PC-3 (cell line): Measurements from ENCODE around the gene RSAD1. TPM values are rescaled to one million over a fixed set of nuclear protein-coding genes. Genes with fewer than 3 reads are reported as not detected.

Experiments
- ATAC-seq: fragments of 200-7000 bp; cut with Tn5 transposase; 2 replicates; pipeline ENCODE4 v1.9.1; 2020; ENCODE audit warnings: mild to moderate bottlenecking, moderate library complexity
- BruUV-seq: library from RNA; stranded (reverse); fragments of 400-500 nt; replicated peaks from 2 replicates; lab custom pipeline; 2021; lab: Mats Ljungman, UMichigan
- CTCF ChIA-PET: fragments of 300-600 bp; sonication (Branson Sonifier 250); formaldehyde crosslinking; loops from one replicate; lab custom pipeline; 2022; ENCODE audit warnings: antibody characterized with exemption; lab: Charles Lee
- POLR2A ChIA-PET: fragments of 300-600 bp; sonication (Branson Sonifier 250); formaldehyde crosslinking; loops from one replicate; lab custom pipeline; 2022; ENCODE audit warnings: antibody characterized with exemption; ENCODE audit not compliant: unreplicated experiment; lab: Charles Lee
- DNase-seq: peaks from one replicate; pipeline ENCODE4 v3.0.0-alpha.2; 2015
- H2AFZ ChIP-seq: fragments of 300-600 bp; sonication (generic); 2 replicates; pipeline ENCODE4 v1.6.0; 2016; ENCODE audit warnings: antibody characterized with exemption, low read length
- H3F3A ChIP-seq: fragments of 300-600 bp; sonication (generic); one replicate; pipeline ENCODE4 v1.6.0; 2017; ENCODE audit warnings: antibody characterized with exemption, low read length, control low read depth, mild to moderate bottlenecking; ENCODE audit not compliant: unreplicated experiment
- H3K27ac ChIP-seq: fragments of 300-600 bp; sonication (generic); 2 replicates; pipeline ENCODE4 v1.5.1; 2016; ENCODE audit warnings: mild to moderate bottlenecking, low read length
- H3K27me3 ChIP-seq: fragments of 300-600 bp; sonication (generic); 2 replicates; pipeline ENCODE4 v1.6.1; 2016; ENCODE audit warnings: low read length, mixed read lengths
- H3K36me3 ChIP-seq: fragments of 300-600 bp; sonication (generic); 2 replicates; pipeline ENCODE4 v1.6.1; 2016; ENCODE audit warnings: low read depth, mixed run types, low read length, mixed read lengths
- H3K4me1 ChIP-seq: fragments of 300-600 bp; sonication (generic); 2 replicates; pipeline ENCODE4 v1.5.1; 2016; ENCODE audit warnings: low read length; ENCODE audit not compliant: insufficient read depth
- H3K4me2 ChIP-seq: fragments of 300-600 bp; sonication (generic); 2 replicates; pipeline ENCODE4 v1.6.0; 2016; ENCODE audit warnings: low read length
- H3K4me3 ChIP-seq: fragments of 300-600 bp; sonication (generic); 2 replicates; pipeline ENCODE4 v1.5.1; 2016; ENCODE audit warnings: mild to moderate bottlenecking, low read length, mixed read lengths
- H3K79me2 ChIP-seq: fragments of 300-600 bp; sonication (generic); 2 replicates; pipeline ENCODE4 v1.6.1; 2017; ENCODE audit warnings: low read length, mixed read lengths
- H3K9ac ChIP-seq: fragments of 300-600 bp; sonication (generic); 2 replicates; pipeline ENCODE4 v1.6.0; 2016; ENCODE audit warnings: mild to moderate bottlenecking, low read length
- H3K9me2 ChIP-seq: fragments of 300-600 bp; sonication (generic); replicated peaks from 2 replicates; pipeline ENCODE4 v1.6.1; 2016; ENCODE audit warnings: mixed run types, low read length, mixed read lengths
- H3K9me3 ChIP-seq: fragments of 300-600 bp; sonication (generic); 2 replicates; pipeline ENCODE4 v1.6.1; 2016; ENCODE audit warnings: low read length, mixed read lengths
- H4K20me1 ChIP-seq: fragments of 300-600 bp; sonication (generic); 2 replicates; pipeline ENCODE4 v1.6.1; 2016; ENCODE audit warnings: low read length, mixed read lengths
- EZH2 ChIP-seq: fragments of 300-600 bp; sonication (generic); IDR thresholded peaks from one replicate; pipeline ENCODE4 v1.6.1; 2017; ENCODE audit warnings: antibody characterized with exemption, mild to moderate bottlenecking, low read length; ENCODE audit not compliant: unreplicated experiment
- EZH2phosphoT487 ChIP-seq: fragments of 300-600 bp; sonication (generic); IDR thresholded peaks from 2 replicates; pipeline ENCODE4 v1.6.1; 2018; ENCODE audit warnings: mild to moderate bottlenecking, antibody characterized with exemption, low read length, borderline replicate concordance
- intact Hi-C: fragments of 100-400 bp; cut with micrococcal nuclease; formaldehyde crosslinking; loops from 2 replicates; pipeline ENCODE4 v1.9.0; 2023
- total RNA-seq: library from RNA; depleted of rRNA; stranded (reverse); fragments of >200 nt; gene quantifications from 2 replicates; pipeline ENCODE4 v1.2.3, GENCODE V29; 2014; rRNA removed
- TF ChIP-seq, protein P1 (sequence below): fragments of 300-600 bp; sonication (generic); conservative IDR thresholded peaks from 2 replicates; pipeline ENCODE4 v1.5.1; 2017; ENCODE audit warnings: antibody characterized with exemption, low read depth, mild to moderate bottlenecking, low read length

Gene RSAD1
- total RNA-seq, 1 experiment from 2014 or later: 37.7 TPM

DNA sequence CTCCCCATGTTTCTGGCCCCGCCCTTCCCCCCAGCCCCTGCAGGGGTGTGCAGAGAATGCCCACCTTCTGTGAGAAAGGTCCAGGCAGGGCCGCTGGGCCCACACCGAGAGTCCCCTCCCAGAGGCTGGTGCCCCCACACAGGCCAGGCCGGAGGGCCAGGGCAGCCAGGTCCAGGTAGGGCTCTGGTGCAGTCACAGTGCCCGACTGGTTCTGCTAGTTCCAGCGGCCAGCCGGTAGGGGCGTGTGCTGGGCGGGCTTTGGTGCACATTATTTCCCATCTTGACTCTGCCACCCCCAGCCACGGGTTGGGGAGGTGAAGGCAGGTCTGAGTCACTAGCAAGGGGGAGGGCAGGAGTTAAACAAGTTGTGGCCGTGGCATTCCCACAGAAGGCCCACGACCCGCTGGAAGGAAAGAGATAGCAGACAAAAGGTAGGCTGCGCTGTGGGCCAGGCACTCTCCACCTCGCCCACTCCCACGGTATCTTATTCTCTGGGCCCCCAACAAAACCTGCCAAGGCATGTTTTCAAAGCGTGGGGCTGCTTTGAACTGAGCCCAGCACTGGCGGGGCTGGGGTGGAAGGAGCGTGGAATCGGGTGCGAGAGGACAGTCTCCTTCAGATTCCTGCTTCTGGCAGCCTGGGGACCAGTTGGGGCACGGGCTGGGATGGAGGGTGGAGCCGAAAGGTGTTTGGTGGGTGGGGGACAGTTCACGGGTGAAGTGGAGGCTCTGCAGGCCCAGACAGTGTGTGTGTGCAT lies 55.7 kb downstream of the RSAD1 start:
- Histone ChIP-seq H3K36me3 (peaks cover 11% of the 10 kb centered on the region; the same call in 1 of the 2 replicates), H3F3A (no peaks in the 10 kb centered on the region), H3K27me3 (no peaks in the 10 kb centered on the region), H3K79me2 (peaks cover 35% of the 10 kb centered on the region), H4K20me1 (no peaks in the 10 kb centered on the region), H2AFZ (peak overlapping the region; percentile 75), H3K4me3 (peak overlapping the region; percentile 78), H3K9ac (peak overlapping the region; percentile 66), H3K27ac (peak overlapping the region; percentile 76), H3K4me1 (peaks cover 33% of the 10 kb centered on the region), H3K9me3 (no peaks in the 10 kb centered on the region), H3K9me2 (no peaks in the 10 kb centered on the region), H3K4me2 (peak overlapping the region; percentile 95)
- ATAC-seq (peak; percentile 85), DNase-seq (peak; percentile 89)
- intact Hi-C loops: no loop called here
- ChIA-PET POLR2A (no interaction called here), CTCF (no interaction called here)
- BruUV-seq: TSS peak; percentile 32
- TF ChIP-seq, protein P1, sequence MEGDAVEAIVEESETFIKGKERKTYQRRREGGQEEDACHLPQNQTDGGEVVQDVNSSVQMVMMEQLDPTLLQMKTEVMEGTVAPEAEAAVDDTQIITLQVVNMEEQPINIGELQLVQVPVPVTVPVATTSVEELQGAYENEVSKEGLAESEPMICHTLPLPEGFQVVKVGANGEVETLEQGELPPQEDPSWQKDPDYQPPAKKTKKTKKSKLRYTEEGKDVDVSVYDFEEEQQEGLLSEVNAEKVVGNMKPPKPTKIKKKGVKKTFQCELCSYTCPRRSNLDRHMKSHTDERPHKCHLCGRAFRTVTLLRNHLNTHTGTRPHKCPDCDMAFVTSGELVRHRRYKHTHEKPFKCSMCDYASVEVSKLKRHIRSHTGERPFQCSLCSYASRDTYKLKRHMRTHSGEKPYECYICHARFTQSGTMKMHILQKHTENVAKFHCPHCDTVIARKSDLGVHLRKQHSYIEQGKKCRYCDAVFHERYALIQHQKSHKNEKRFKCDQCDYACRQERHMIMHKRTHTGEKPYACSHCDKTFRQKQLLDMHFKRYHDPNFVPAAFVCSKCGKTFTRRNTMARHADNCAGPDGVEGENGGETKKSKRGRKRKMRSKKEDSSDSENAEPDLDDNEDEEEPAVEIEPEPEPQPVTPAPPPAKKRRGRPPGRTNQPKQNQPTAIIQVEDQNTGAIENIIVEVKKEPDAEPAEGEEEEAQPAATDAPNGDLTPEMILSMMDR: peak; percentile 62
- TF ChIP-seq EZH2: no peak

DNA sequence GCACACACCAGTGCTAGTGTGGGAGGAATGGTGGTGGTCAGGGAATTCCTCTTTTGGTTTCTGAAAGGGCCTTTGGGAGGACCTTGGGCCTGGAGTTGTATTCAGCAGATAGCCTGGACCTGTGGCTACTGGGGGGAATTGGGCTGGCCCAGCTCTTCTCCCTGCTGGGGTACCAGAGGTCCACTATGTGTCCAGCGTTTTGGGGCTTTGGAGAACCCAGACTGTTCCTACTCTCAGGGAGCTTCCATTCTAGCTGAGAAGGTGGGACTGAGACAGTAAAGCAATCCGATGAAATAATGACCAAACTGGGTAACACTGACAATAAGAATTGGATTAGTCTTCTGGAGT lies 56.3 kb downstream of the RSAD1 start:
- ATAC-seq: no peak
- H3K36me3 ChIP-seq: peaks cover 11% of the 10 kb centered on the region; the same call in 1 of the 2 replicates
- no peaks in the 10 kb centered on the region for H3K9me3 ChIP-seq
- H3K9ac ChIP-seq: peak overlapping the region; percentile 66
- peaks cover 33% of the 10 kb centered on the region for H3K4me1 ChIP-seq
- H3K27ac ChIP-seq: peak overlapping the region; percentile 19; the same call in 1 of the 2 replicates
- ChIA-PET CTCF (interaction anchor here (0.6 kb wide), 1 partner anchor 97 kb away, joined by 3 read pairs; no protein-coding TSS in a partner anchor), POLR2A (no interaction called here)
- H2AFZ ChIP-seq: no peak overlapping the region
- no peaks in the 10 kb centered on the region for H3K27me3 ChIP-seq
- DNase-seq: no peak
- BruUV-seq: no TSS peak
- peaks cover 35% of the 10 kb centered on the region for H3K79me2 ChIP-seq
- intact Hi-C loops: no loop called here
- no peak for TF ChIP-seq EZH2
- peak overlapping the region; percentile 78 for H3K4me3 ChIP-seq
- H4K20me1 ChIP-seq: no peaks in the 10 kb centered on the region
- H3K9me2 ChIP-seq: no peaks in the 10 kb centered on the region
- no peaks in the 10 kb centered on the region for H3F3A ChIP-seq
- H3K4me2 ChIP-seq: peak overlapping the region; percentile 95

- Histone ChIP-seq H3K4me3 (no peak overlapping the region; the same call in 1 of the 2 replicates), H3K4me1 (peaks cover 33% of the 10 kb centered on the region), H3K4me2 (peak overlapping the region; percentile 95; the same call in 1 of the 2 replicates), H3K36me3 (peaks cover 11% of the 10 kb centered on the region; the same call in 1 of the 2 replicates), H3K9me2 (no peaks in the 10 kb centered on the region), H2AFZ (no peak overlapping the region), H4K20me1 (no peaks in the 10 kb centered on the region), H3K27ac (no peak overlapping the region), H3K9ac (no peak overlapping the region), H3K79me2 (peaks cover 35% of the 10 kb centered on the region), H3K27me3 (no peaks in the 10 kb centered on the region), H3K9me3 (no peaks in the 10 kb centered on the region), H3F3A (no peaks in the 10 kb centered on the region)
- DNase-seq: no peak
- POLR2A ChIA-PET: no interaction called here
- no peak for ATAC-seq
- CTCF ChIA-PET: interaction anchor here (0.6 kb wide), 1 partner anchor 97 kb away, joined by 3 read pairs; no protein-coding TSS in a partner anchor
- TF ChIP-seq EZH2phosphoT487 (no peak), EZH2 (no peak)
- TF ChIP-seq, protein P1: no peak
- intact Hi-C loops: no loop called here
- BruUV-seq: no TSS peak
Measured at GRCh38 chr17:50535407-50535806, 56.7 kb downstream of the RSAD1 start.

Other genes starting within 250 kb of the RSAD1 start
- gene TMEM92, start 204.4 kb upstream of the RSAD1 start, total RNA-seq: 5.6 and 6.9 TPM in 2 replicates
- gene XYLT2, start 132.7 kb upstream of the RSAD1 start, total RNA-seq: 53.5 and 54.3 TPM in 2 replicates
- 168 and 173 TPM in 2 replicates for gene MRPL27, start 105.7 kb upstream of the RSAD1 start, total RNA-seq
- gene EME1, start 105.6 kb upstream of the RSAD1 start, total RNA-seq: 20.0 and 28.0 TPM in 2 replicates
- 324 and 427 TPM in 2 replicates for gene LRRC59, start 81.3 kb upstream of the RSAD1 start, total RNA-seq
- 69.3 and 72.7 TPM in 2 replicates for gene ACSF2, start 52.6 kb upstream of the RSAD1 start, total RNA-seq
- gene CHAD, start 10.0 kb upstream of the RSAD1 start, total RNA-seq: not detected in 2 replicates
- 0.29 and 1.9 TPM in 2 replicates for gene MYCBPAP, start 29.6 kb downstream of the RSAD1 start, total RNA-seq
- gene EPN3, start 53.9 kb downstream of the RSAD1 start, total RNA-seq: 20.5 and 30.1 TPM in 2 replicates
- gene SPATA20, start 68.3 kb downstream of the RSAD1 start, total RNA-seq: 104 and 115 TPM in 2 replicates
- gene CACNA1G, start 81.9 kb downstream of the RSAD1 start, total RNA-seq: 0.04 and 0.12 TPM in 2 replicates
- gene ABCC3, start 156.0 kb downstream of the RSAD1 start, total RNA-seq: 50.2 and 64.4 TPM in 2 replicates
- gene ANKRD40, start 229.1 kb downstream of the RSAD1 start, total RNA-seq: 44.2 and 44.3 TPM in 2 replicates
- 43.0 and 54.3 TPM in 2 replicates for gene LUC7L3, start 240.7 kb downstream of the RSAD1 start, total RNA-seq